ENCODE results near the gene IGIP.
"Not testable (repeated sequence)": the region's sequence is repeated elsewhere in the genome, so short reads cannot be mapped to it uniquely, and the experiment has no call there.

IGIP gene

DNA sequence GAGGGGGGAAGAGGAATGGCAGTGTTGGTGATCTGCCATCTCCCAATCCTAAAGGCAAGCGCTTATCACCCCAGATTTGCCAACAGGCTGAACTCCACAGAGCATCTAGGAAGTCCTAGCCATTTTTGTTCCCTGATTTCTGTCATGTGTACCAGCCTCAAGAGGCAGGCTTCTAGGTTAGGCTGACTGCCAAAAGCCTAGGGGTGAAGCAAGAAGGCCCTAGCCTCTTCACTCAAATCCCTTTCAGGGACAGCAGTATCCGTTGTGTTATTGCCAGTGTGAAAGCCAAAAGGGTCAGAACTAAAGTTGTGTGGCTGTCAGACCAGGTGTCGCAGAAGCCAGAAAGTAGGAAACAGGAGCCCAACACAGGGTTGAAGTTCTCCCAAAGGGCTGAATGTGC, 14.7 kb downstream of the IGIP start:
- no peak overlapping the region for H3K4me3 ChIP-seq (ENCODE audit: low read depth, low read length)

DNA sequence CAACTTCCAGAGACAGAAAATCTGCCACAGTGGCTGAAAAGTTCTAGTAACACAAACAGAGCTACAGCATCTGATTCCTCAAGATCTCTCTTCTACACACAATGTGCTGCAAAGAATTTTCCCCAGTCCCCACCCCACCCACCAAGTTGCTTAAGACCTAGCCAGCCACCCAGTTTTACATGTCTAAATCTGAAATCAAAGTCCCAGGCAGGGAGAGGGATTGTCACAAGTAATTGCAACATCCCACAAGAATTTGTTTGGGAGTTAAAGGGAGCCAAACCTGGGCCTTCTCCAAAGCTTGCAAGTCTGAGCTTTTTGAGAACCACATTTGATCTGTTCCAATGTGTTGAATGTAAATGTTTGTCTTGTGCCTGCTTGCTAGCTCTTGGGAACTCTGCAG, 15.5 kb downstream of the IGIP start:
- H3K4me3 ChIP-seq (ENCODE audit: low read depth, low read length), result no peak overlapping the region

DNA sequence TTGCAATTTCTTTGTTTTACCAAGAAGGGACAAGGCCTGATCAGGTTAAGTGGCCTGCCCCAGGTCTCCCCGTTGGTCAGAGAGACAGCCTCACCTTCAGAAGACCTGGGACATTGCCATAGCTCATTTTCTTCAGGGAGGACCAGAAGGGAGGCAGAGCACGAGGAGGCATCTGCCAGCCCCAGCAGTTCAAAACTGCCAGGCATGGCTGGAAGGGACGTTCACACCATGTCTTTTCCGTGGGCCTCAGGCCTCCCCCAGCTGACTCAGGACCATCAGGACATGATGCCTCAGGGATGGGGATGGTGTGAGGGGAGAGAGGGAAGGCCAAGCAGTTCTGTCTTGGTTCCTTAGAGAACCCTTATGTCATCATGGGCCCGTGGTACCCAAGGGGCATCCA, 16.5 kb downstream of the IGIP start:
- H3K4me3 ChIP-seq (ENCODE audit: low read depth, low read length), result no peak overlapping the region

DNA sequence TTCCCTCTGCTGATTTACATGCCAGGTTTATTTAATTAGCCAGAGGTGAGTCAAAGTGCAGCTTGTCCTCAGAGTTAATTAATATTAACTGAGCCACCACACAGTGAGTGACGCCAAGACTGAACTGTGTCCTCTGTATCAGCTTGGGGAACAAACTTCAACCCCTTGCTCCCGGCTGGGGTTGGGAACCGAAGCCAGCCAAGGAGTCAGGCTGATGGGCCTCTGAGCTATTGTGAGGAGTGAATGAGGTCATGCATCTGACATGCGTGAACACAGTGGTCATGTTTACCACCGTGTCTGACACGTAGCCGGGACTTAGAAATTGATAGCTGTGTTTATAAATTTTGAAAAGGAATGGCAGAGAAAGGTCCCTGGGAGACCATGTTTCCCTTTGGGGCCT, 17.1 kb downstream of the IGIP start:
- no peak overlapping the region for H3K4me3 ChIP-seq (ENCODE audit: low read depth, low read length)

DNA sequence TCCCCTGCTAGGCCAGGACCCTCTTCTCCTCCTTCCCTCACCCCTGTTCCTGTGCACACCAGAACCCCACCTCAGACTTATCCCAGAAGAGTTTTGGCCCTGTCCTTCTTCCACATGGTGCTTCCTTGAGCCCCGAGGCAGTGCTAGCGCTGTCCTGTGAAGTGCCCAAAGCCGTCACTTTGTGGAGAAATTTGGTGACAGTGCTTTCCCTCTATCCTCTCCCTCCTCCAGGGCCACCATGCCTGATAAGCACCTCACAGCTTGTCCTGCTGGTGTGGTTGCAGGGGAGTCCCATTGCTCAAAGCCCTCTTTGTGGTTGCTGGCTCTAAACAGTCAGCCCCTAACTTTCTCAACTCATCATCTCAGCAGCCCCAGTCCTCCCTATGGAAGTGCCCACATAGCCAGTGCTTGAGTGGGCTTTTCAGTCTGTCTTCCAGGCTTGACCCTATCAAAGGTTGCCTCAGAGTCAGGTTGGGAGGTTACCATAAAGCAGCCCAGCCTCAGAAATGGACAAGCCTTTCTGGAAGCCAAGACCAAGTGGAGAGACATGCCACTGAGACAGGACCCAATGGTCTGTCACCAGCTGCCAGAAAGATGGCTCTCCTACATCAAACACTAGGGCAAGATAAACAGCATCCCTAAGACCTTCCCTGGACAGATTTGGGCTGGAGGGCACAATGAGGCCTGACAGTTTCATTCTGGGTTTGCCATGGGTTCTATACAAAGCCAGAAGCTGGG, 18.0 kb downstream of the IGIP start:
- H3K4me3 ChIP-seq (ENCODE audit: low read depth, low read length), result no peak overlapping the region

DNA sequence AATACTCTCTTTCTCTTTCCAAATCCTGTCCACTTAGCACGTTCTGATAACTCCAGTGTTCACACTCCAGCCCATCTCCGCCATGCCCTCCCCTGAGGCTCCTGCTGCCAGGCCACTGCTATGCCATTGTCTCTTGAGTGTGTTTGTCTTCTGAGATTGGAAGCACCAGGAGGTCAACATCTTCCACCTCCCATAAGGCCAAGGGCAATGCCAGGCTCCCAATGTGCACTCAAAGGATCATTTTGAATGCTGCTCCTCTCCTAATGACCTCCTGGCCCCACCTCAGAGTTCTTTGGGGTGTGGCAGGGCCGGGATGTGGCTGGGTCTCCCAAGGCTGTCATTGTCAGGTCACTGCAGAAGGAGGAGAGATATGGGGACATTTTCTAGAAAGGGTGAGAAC, 19.5 kb downstream of the IGIP start:
- H3K4me3 ChIP-seq (ENCODE audit: low read depth, low read length), result no peak overlapping the region

DNA sequence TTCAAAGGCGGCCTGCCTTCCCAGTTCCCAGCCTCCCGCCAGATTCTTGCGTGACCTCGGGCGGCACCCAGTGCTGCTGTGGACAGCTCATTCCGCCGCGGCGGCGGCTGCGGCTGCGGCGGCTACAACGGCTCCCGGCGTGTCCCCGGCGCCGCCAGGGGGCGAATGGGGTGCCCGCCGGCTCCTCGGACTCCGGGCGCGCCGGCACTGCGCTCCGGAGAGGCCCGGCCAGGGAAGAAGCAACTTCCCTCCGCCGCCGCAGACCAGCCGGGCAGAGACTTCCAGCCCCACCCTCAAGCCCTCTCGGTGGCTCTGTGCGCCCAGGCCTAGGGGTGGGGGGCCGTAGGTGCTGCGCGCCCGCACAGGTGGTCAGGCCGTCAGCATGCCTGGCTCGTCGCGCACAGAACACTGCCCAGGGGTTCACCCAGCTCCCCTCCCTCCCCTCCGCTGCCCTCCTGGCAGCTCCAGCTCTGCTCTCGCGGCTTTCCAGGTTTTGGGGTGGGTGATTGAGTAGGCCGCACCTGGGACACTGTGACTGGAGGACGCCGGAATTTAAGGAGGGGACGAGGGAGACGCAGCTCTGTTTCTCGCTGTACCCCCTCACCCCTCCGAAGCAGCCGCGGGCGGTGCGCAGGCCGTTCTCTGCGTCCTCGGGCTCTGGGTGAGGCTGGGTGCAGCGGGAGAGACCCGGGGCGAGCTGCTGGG, 20.2 kb downstream of the IGIP start:
- H3K4me3 ChIP-seq (ENCODE audit: low read depth, low read length), result peak overlapping the region; percentile 65

DNA sequence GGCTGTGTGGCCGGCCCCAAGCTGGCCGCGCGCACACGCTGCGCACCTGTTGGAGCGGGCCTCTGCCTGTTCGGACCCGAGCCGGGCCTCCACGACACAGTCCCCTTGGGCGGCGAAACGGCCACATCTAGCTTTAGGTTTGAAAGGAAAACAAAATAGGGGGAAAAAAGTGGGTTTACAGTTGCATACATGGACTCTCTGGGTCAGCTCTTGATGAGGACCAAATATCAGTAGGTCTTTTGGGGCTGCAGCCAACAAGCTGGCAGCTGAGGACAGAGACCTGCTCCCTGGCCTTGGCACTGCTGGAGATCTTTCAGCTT, 20.7 kb downstream of the IGIP start:
- peak overlapping the region; percentile 65 for H3K4me3 ChIP-seq (ENCODE audit: low read depth, low read length)

DNA sequence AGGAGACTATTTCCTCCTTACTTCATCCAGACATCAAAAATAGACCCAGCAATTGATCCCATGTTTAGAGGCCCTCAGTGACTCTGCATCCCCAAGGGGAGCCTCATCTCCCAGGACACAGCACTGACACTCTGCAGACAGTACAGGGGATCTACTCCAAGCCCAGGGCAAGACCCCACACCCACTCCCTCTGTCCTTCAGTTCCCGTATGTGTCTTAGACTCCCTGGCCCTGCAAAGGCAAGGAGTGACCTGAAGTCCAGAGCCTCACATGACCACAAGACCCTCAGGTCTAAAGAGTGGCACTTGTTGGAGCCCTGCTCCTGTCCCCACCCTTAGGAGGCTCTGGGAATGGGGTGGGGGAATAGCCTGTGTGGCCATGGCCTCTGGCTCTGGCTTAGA, 21.7 kb downstream of the IGIP start:
- H3K4me3 ChIP-seq (ENCODE audit: low read depth, low read length), result no peak overlapping the region

DNA sequence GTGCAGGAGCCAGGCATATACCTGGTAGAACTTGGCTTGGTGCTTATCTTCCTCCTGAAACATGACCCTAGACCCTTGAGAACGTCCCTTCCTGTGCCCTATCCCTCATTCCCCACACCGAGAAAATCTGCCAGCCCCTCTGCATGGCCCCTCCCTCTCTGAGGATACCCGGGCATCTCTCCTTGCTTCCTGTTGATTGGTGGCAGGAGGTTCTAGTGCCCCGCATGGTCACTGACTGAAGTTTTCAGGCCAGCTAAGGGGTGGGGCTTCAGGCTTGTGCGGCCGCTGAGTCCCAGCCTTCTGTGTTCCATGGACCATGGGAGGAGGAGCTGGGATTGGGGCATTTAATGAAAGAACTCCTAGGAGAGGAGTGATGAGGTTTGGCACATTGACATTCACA, 22.8 kb downstream of the IGIP start:
- H3K4me3 ChIP-seq (ENCODE audit: low read depth, low read length), result no peak overlapping the region

DNA sequence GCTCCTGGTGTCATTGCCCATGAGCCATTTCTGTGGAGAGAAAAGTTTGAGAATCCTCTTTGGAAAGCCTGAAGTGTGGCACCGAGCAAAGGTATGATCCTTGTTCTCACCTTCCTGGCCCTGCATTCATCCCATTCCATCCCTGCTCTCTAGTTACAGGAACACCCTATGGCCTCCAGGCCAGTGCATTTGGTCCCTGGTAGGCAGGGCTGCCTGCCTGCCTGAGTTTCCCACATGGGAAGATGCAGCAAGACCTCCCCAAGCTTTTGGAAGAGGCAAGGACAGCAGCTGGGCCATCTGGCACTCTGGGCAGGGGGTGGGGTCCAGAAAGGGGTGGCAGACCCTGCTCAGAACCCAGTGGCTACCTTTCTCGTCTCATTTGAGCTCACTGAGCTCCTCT, 24.5 kb downstream of the IGIP start:
- H3K4me3 ChIP-seq (ENCODE audit: low read depth, low read length), result no peak overlapping the region

DNA sequence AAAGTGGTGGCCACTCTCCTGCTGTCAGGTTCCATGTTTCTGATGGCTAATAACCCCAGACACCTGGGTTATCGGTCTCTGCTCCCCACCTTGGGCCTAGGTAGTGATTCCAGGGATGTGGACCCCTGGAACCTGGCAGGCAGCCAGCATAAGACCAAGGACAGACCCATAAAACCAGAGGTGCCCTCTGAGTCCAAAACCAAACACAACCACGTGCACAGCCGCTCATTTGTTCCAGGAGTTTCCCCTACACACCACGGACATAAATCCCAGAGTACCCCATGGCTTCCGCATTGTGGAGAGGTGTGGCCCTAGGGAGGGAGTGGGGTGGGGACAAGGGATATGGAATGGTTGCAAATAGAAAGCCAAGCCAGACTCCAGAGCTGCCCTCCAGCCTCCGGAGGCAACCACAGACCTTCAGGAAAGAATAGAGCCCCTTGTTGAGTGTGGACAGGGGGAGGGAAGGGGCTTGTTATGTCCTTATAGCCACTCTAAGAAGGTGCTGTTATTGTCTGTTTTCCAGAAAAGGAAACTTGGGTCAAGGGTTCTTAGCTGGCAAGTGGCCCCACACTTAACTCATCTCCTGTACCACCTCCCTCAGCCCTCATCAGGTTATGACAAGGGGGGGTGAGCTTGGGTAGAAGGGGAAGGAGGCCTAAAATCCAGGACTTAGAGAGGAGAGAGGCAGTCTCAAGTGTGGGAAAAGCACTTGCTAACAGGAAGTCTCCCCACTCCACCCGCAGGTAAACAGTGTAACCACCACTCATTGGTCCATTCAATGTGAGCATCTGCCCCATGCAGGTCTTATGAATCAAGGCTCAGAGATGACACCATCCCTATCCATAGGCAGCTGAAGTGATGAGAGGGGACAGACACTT, 25.6 kb downstream of the IGIP start:
- no peak overlapping the region for H3K4me3 ChIP-seq (ENCODE audit: low read depth, low read length)

DNA sequence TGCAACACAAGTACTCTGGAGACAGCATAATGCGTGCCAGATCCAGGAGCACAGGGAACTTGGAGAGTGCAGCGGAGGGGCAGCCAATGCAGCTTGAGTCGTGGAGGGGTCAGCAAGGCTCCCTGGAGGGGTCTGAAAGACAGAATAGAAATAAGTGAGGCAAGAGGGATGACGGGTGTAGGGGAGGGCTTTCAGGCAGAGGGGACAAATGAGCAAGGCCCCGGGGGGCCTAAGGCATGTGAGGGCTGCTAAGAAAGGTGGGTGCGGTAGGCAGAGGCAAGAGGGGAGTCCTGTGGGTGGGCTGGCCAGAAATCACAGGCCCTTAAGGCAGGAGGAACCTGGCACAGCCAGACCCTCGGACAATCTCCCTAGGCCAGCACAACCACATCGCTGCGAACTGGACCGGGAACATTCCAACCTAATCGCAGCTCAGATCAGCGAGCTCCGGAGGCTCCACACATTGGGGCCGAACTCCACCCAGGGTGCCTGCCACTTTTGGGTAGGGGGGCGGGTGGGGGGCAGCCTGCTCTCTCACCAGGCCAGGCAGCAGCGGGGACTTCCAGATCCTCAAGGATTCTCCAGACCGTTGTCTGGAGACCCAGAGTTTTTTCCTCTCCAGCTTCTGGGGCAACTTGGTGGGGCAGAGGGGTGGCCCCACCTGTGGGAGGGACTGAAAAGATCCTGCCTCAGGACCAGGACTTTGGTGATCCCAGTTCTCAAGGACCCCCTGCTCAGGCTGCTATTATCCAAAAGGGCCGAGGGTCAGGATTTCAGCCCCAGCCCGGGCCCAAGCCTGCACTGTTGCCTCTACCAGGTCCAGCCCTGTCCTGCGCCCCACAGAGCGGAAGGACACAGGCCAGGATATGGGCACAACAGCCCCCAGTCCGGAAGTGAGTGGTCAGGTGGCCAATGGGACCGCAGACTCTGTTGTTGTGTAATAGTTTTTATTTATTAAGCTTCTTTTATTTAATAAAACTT, 26.6 kb downstream of the IGIP start:
- no peak overlapping the region for H3K4me3 ChIP-seq (ENCODE audit: low read depth, low read length)

DNA sequence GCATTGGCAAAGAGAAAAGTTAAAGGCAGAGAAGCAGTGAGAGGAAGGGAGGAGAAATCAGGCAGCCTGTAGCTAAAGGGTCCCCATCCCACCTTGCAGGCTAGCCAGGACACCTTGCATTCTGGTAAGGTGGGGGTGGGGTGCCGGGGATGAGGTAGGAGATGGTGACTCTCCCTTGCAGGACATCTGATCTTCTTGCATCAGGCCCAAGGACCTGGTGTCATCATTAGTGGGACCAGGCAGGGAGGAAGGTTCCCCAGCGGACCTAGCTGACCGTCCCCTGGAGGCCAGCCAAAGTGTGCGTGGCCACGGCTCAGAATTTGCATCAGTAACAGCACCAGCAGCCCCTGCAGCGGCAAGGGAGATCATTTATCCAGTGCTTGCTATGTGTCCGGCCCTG, 27.5 kb downstream of the IGIP start:
- H3K4me3 ChIP-seq (ENCODE audit: low read depth, low read length), result no peak overlapping the region

DNA sequence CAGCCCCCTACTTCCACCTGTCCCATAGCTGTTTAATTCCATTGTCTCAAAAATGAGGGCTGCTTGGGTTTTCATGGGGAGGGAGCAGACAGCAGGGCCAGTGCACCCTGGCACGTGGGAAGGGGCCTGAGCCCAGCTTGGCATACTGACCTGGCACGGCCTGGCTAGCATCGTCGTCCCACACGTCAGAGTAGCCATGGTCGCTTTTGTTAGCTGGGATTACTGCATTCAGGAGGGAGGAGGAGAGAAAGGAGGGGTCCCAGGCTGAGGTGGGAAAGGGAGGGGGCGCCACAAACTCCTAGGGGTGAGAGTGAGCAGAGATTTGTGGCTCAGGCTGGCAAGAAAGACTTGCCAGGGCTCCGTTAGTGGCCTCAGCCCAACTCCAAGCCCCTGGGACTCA, 28.2 kb downstream of the IGIP start:
- H3K4me3 ChIP-seq (ENCODE audit: low read depth, low read length), result no peak overlapping the region

DNA sequence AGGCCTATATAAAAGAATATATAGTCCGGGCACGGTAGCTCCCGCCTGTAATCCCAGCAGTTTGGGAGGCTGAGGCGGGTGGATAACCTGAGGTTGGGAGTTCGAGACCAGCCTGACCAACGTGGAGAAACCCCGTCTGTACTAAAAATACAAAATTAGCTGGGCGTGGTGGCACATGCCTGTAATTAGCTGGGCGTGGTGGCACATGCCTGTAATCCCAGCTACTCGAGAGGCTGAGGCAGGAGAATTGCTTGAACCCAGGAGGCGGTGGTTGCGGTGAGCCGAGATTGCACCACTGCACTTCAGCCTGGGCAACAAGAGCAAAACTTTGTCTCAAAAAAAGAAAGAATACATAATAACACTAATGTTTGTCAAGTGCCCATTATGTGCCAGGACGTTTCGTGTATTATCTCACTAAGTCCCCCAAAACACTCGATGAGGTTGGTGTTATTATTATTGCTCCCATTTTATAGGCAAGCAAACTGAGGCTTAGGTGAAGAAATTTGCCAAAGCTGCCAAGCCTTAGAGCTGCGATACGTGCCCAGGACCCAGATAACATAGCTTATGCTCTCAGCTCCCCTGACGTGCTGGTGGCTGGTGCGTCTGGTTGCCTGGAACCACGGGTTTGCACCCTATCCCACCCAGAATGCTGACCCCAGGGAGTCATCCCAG, 29.1 kb downstream of the IGIP start:
- not testable (repeated sequence) for H3K4me3 ChIP-seq (ENCODE audit: low read depth, low read length)

DNA sequence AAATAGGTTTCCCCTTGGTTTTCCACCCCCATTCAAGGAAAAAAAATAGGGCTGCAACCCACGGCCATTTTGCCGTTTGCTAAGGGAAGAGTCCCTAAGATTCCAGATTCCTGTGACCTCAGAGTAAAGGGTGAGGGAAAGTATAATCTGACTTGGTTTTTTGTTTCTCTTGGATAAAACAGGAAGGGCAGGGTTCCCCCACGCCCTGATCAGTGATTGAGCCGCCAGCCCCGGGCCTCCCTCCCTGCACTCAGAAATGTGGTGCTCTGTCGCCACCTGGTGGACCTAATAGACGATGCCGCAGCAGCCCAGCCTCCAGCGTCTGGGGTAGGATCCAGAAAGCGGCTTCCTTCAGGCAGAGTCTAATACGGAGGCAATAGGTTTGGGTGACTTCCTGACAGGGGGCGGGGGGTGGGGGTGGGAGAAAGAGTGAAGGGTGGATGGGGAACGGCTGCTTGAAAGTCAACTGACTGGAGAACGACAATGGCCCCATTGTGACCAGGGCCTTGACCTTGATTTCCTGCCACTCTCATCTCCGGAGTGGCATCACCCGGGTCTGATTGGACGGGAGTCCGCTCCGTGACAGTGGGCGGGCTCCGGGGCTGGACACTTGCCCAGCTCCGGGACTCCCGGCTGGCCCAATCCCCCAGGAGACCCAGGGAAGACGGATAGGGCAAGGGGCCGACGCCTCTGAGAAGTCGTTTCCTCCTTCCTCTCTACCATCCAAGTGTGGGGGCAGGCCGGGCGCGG, 31.5 kb downstream of the IGIP start:
- peak overlapping the region; percentile 17 for H3K4me3 ChIP-seq (ENCODE audit: low read depth, low read length)

DNA sequence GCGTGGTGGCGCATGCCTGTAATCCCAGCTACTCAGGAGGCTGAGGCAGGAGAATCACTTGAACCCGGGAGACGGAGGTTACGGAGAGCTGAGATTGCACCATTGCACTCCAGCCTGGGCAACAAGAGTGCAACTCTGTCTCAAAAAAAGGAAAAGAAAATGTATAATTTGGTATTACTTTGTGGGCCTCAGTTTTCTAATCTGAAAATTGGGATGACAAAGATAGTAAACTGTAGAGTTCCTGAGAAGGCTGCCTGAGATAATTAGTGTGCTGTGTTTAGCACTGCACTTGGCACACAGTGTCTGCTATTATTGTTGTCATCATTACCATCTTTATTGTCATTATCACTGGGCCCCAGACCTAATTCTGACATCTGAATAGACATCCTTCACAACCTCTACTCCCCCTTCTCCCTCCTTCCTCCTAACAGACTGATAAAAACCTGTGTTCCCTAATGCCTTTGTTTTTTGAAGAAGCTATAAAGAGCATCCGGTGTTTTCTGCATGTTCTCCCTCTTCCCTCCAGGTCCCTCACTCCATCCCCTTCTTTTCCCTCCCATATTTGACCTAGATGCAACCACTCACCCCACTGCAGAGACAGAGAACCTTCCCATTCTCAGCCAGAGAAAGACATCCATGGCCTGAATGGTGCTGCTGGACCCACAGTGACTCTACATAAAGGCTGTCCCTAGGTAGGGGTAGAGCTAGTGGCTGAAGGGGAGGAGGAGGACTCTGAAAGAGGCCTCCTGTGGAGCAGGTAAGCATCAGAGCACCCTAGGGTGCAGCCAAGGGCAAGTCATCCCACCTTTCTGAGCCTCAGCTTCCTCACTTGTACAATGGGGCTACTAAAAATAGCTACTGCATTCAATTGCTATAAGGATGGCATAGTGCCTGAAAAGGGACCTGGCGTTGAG, 33.5 kb downstream of the IGIP start:
- H3K4me3 ChIP-seq (ENCODE audit: low read depth, low read length), result no peak overlapping the region
